Measurements from ENCODE around the gene CFAP46.

GRCh38 chr10:132763545-132763944 is 178.8 kb downstream of the CFAP46 start:
- TF ChIP-seq EZH2 (IDR thresholded peaks at IDR 0.05; ENCODE audit: borderline replicate concordance) (no peak), EZH2phosphoT487 (IDR thresholded peaks at IDR 0.05; ENCODE audit: low read depth, severe bottlenecking, unreplicated experiment) (no peak)

All from hepatocyte (in vitro differentiated cells).